HepG2 (cell line): ENCODE measurements around the gene KANSL3. TPM values are rescaled to one million over a fixed set of nuclear protein-coding genes. Genes with fewer than 3 reads are reported as not detected.
A peak's percentile ranks its signal among the peaks of the same experiment; 100 is the strongest.

Source experiments
- BORCS8-MEF2B ChIP-seq: sonication (generic); formaldehyde crosslinking; IDR thresholded peaks from 2 replicates; pipeline ENCODE4 v1.8.0; 2022; ENCODE audit warnings: mild to moderate bottlenecking, missing genetic modification reagents
- ELF3 ChIP-seq: IDR thresholded peaks from 2 replicates; pipeline ENCODE4 v1.6.1; 2016; ENCODE audit warnings: missing genetic modification reagents, missing compliant biosample characterization
- EZH2 ChIP-seq: conservative IDR thresholded peaks from 2 replicates; pipeline ENCODE4 v1.6.1; 2012; ENCODE audit warnings: mild to moderate bottlenecking, low read depth, low read length, moderate library complexity
- HOXD1 ChIP-seq: sonication (generic); formaldehyde crosslinking; IDR thresholded peaks from 2 replicates; pipeline ENCODE4 v1.5.0; 2020; ENCODE audit warnings: missing genetic modification reagents
- IKZF5 ChIP-seq: IDR thresholded peaks from 2 replicates; pipeline ENCODE4 v1.6.1; 2018; ENCODE audit warnings: missing genetic modification reagents, mild to moderate bottlenecking, missing compliant biosample characterization
- IRF2 ChIP-seq: IDR thresholded peaks from 2 replicates; pipeline ENCODE4 v1.6.1; 2018; ENCODE audit warnings: missing genetic modification reagents, missing compliant biosample characterization
- KLF11 ChIP-seq: IDR thresholded peaks from 2 replicates; pipeline ENCODE4 v1.6.1; 2016; ENCODE audit warnings: missing compliant biosample characterization
- MNT ChIP-seq: fragments of 450-650 bp; IDR thresholded peaks from 2 replicates; pipeline ENCODE4 v1.6.1; 2016
- POGK ChIP-seq: sonication (generic); formaldehyde crosslinking; conservative IDR thresholded peaks from 2 replicates; pipeline ENCODE4 v1.8.0; 2022; ENCODE audit warnings: mild to moderate bottlenecking, moderate library complexity, missing genetic modification reagents
- TERF1 ChIP-seq: sonication (generic); formaldehyde crosslinking; IDR thresholded peaks from 2 replicates; pipeline ENCODE4 v1.8.0; 2022; ENCODE audit warnings: mild to moderate bottlenecking, missing genetic modification reagents, moderate library complexity
- ZNF292 ChIP-seq: sonication (generic); formaldehyde crosslinking; IDR thresholded peaks from 2 replicates; pipeline ENCODE4 v1.8.1; 2022; ENCODE audit warnings: mild to moderate bottlenecking, low read depth, missing genetic modification reagents, borderline replicate concordance
- ZNF430 ChIP-seq: sonication (generic); formaldehyde crosslinking; IDR thresholded peaks from 2 replicates; pipeline ENCODE4 v1.9.0; 2021; ENCODE audit warnings: mild to moderate bottlenecking, missing genetic modification reagents
- ZNF609 ChIP-seq: sonication (generic); formaldehyde crosslinking; IDR thresholded peaks from 2 replicates; pipeline ENCODE4 v1.4.0; 2020; ENCODE audit warnings: mild to moderate bottlenecking, missing genetic modification reagents, borderline replicate concordance
- ZNF775 ChIP-seq: sonication (generic); formaldehyde crosslinking; IDR thresholded peaks from 2 replicates; pipeline ENCODE4 v1.4.0; 2020; ENCODE audit warnings: missing genetic modification reagents, mild to moderate bottlenecking, moderate library complexity, borderline replicate concordance
- ZNF816 ChIP-seq: sonication (generic); formaldehyde crosslinking; IDR thresholded peaks from 2 replicates; pipeline ENCODE4 v1.8.0; 2022; ENCODE audit warnings: missing genetic modification reagents, mild to moderate bottlenecking, borderline replicate concordance
- polyA plus RNA-seq, 8 experiments: library from polyadenylated mRNA; depleted of rRNA in 3 of 8; stranded (reverse) in 7 of 8; unstranded in 1 of 8; fragments of >200 nt; fragmentation: Illumina TruSeq in 4 of 8; extraction: Trizol in 4 of 8; gene quantifications; 2 replicates each; pipeline versions ENCODE4 v1.2.1 to v1.2.3, GENCODE V29; 2011 to 2016; ENCODE audit warnings: low read depth in 4 of 8, missing spikeins in 1 of 8, mixed read lengths in 1 of 8; ENCODE audit not compliant: insufficient read depth in 1 of 8
- total RNA-seq, 5 experiments: library from RNA; depleted of rRNA; stranded (reverse); fragments of >200 nt; fragmentation: Illumina TruSeq; extraction: Trizol; gene quantifications; 2 replicates each; pipeline ENCODE4 v1.2.3, GENCODE V29; 2016; ENCODE audit warnings: low read depth in 1 of 5

Gene KANSL3
- total and polyA plus RNA-seq, 2 of the 13 experiments (the other 11 are each of a cell fraction or from before 2014, with no cell fraction given), result 20.8 to 37.3 TPM

- TF ChIP-seq MNT (no peak), ZNF292 (CRISPR knock-in tag) (no peak), BORCS8-MEF2B (CRISPR knock-in tag) (no peak), ZNF430 (CRISPR knock-in tag) (peak; percentile 42; the same call in 1 of the 2 replicates), ELF3 (CRISPR knock-in tag) (no peak), ZNF775 (CRISPR knock-in tag) (no peak), IRF2 (CRISPR knock-in tag) (peak; percentile 54), KLF11 (CRISPR knock-in tag) (no peak), HOXD1 (CRISPR knock-in tag) (no peak), EZH2 (no peak), ZNF609 (no peak), TERF1 (CRISPR knock-in tag) (no peak), ZNF816 (CRISPR knock-in tag) (no peak), POGK (CRISPR knock-in tag) (peak; percentile 84), IKZF5 (0 out of 2 replicates have a peak, but pooled peaks have one; percentile 34)
Measured at GRCh38 chr2:96554293-96555145, 83.6 kb downstream of the KANSL3 start (continued).
